Breast epithelium (tissue), 3 donors: ENCODE data around the gene SRGAP3.

Experiments used
- CTCF ChIP-seq, 3 donors: fragments of 450-650 bp; IDR thresholded peaks; one replicate each; pipeline ENCODE4 v1.5.1; 2016 to 2017; ENCODE audit warnings: antibody characterized with exemption in 3 of 3, mild to moderate bottlenecking in 3 of 3, moderate library complexity in 3 of 3
- POLR2A ChIP-seq: fragments of 450-650 bp; IDR thresholded peaks from one replicate; pipeline ENCODE4 v1.6.1; 2016; ENCODE audit warnings: antibody characterized with exemption, mild to moderate bottlenecking, moderate library complexity
- POLR2AphosphoS5 ChIP-seq, 3 donors: sonication (generic); formaldehyde crosslinking; IDR thresholded peaks; one replicate each; pipeline ENCODE4 v1.6.1; 2017; ENCODE audit warnings: antibody characterized with exemption in 3 of 3

- no peak for TF ChIP-seq CTCF (IDR thresholded peaks at IDR 0.05)
- no peak for TF ChIP-seq POLR2A
- no peak for TF ChIP-seq POLR2AphosphoS5 (IDR thresholded peaks at IDR 0.05)
Measured at GRCh38 chr3:9156604-9157003, 92.8 kb downstream of the SRGAP3 start.
